HepG2 (cell line): Measurements from ENCODE around the gene PXYLP1. TPM values are rescaled to one million over a fixed set of nuclear protein-coding genes. Genes with fewer than 3 reads are reported as not detected.

Experiments
- ATAC-seq: fragments of 200-7000 bp; cut with Tn5 transposase; 3 replicates; pipeline ENCODE4 v1.9.1; 2020; ENCODE audit warnings: mild to moderate bottlenecking, moderate library complexity
- BruUV-seq: library from RNA; stranded (reverse); fragments of 400-500 nt; replicated peaks from 2 replicates; lab custom pipeline; 2021; lab: Mats Ljungman, UMichigan
- CTCF ChIA-PET: fragments of 300-600 bp; formaldehyde crosslinking; extraction: SDS; loops from one replicate; lab custom pipeline; 2021; ENCODE audit warnings: low total read pairs, inconsistent platforms, low intra/inter-chr PET ratio; lab: Yijun Ruan, JAX
- POLR2A ChIA-PET: fragments of 350-600 bp; sonication (Branson Sonifier 250); formaldehyde crosslinking; loops from one replicate; lab custom pipeline; 2020; ENCODE audit warnings: antibody characterized with exemption, inconsistent platforms; lab: Yijun Ruan, JAX
- DNase-seq: peaks from one replicate; pipeline ENCODE4 v3.0.0-alpha.2; 2015; ENCODE audit warnings: low spot score
- FAIRE-seq: peaks from 3 replicates; lab custom pipeline; 2011; peaks lifted over from hg19 to GRCh38; lab: Jason Lieb, UNC
- H2AFZ ChIP-seq: one replicate; pipeline ENCODE4 v1.6.1; 2011; ENCODE audit warnings: low read length, inconsistent platforms
- H3K27ac ChIP-seq: fragments of 300-600 bp; 3 replicates; pipeline ENCODE4 v1.8.0; 2011; ENCODE audit warnings: mixed run types, mild to moderate bottlenecking, mixed read lengths, low read length, inconsistent platforms; ENCODE audit not compliant: insufficient read depth; ENCODE audit errors: extremely low read length
- H3K27me3 ChIP-seq, 2 experiments: fragments of 200-600 bp in 1 of 2; 2 replicates in 1 of 2; 3 replicates in 1 of 2; pipeline versions ENCODE4 v1.6.0 to v1.8.0; 2011; ENCODE audit warnings: low read length in 2 of 2, mild to moderate bottlenecking in 2 of 2, moderate library complexity in 2 of 2, inconsistent platforms in 1 of 2; ENCODE audit not compliant: insufficient read depth in 2 of 2, control insufficient read depth in 1 of 2
- H3K36me3 ChIP-seq, 2 experiments: fragments of 200-600 bp in 1 of 2; replicated peaks in 1 of 2; 2 replicates in 1 of 2; 3 replicates in 1 of 2; pipeline versions ENCODE4 v1.5.1 to v1.8.0; 2011; ENCODE audit warnings: low read length in 2 of 2, inconsistent platforms in 1 of 2; ENCODE audit not compliant: insufficient read depth in 2 of 2, control insufficient read depth in 1 of 2
- H3K4me1 ChIP-seq: 2 replicates; pipeline ENCODE4 v1.5.1; 2012; ENCODE audit warnings: low read length, inconsistent platforms; ENCODE audit not compliant: insufficient read depth
- H3K4me2 ChIP-seq: 2 replicates; pipeline ENCODE4 v1.6.0; 2011; ENCODE audit warnings: low read depth, low read length, inconsistent platforms
- H3K4me3 ChIP-seq, 3 experiments: fragments of 200-600 bp in 1 of 3; sonication (generic), shearing (Covaris generic) in 1 of 3; replicated peaks in 1 of 3; 2 replicates each; pipeline ENCODE4 v1.5.1; 2011 to 2016; ENCODE audit warnings: low read length in 3 of 3, inconsistent platforms in 2 of 3, low read depth in 2 of 3, mild to moderate bottlenecking in 2 of 3, control low read depth in 1 of 3, mixed read lengths in 1 of 3; ENCODE audit not compliant: insufficient read depth in 1 of 3
- H3K79me2 ChIP-seq: one replicate; pipeline ENCODE4 v1.6.1; 2011; ENCODE audit warnings: low read length, inconsistent platforms; ENCODE audit not compliant: insufficient read depth
- H3K9ac ChIP-seq: 2 replicates; pipeline ENCODE4 v1.6.0; 2011; ENCODE audit warnings: mild to moderate bottlenecking, low read depth, low read length, inconsistent platforms; ENCODE audit not compliant: insufficient read depth
- H3K9me3 ChIP-seq: 2 replicates; pipeline ENCODE4 v1.5.1; 2012; ENCODE audit warnings: mild to moderate bottlenecking, low read length
- H4K20me1 ChIP-seq: 2 replicates; pipeline ENCODE4 v1.6.0; 2011; ENCODE audit warnings: inconsistent platforms, mild to moderate bottlenecking, low read length, moderate library complexity; ENCODE audit not compliant: insufficient read depth
- ETV6 ChIP-seq: sonication (generic); formaldehyde crosslinking; conservative IDR thresholded peaks from 2 replicates; pipeline ENCODE4 v1.4.0; 2020; ENCODE audit warnings: missing genetic modification reagents
- MEIS1 ChIP-seq: sonication (generic); formaldehyde crosslinking; IDR thresholded peaks from 2 replicates; pipeline ENCODE4 v1.9.0; 2021; ENCODE audit warnings: mild to moderate bottlenecking, missing genetic modification reagents, moderate library complexity, borderline replicate concordance
- REPIN1 ChIP-seq: sonication (generic); formaldehyde crosslinking; IDR thresholded peaks from 2 replicates; pipeline ENCODE4 v1.8.0; 2022; ENCODE audit warnings: missing genetic modification reagents, low read depth, mild to moderate bottlenecking, borderline replicate concordance
- SMARCC2 ChIP-seq: fragments of 450-650 bp; IDR thresholded peaks from 2 replicates; pipeline ENCODE4 v1.6.1; 2017; ENCODE audit warnings: antibody characterized with exemption, mild to moderate bottlenecking
- ZFP62 ChIP-seq: sonication (generic); formaldehyde crosslinking; IDR thresholded peaks from 2 replicates; pipeline ENCODE4 v1.4.0; 2020; ENCODE audit warnings: missing genetic modification reagents
- ZNF451 ChIP-seq: sonication (generic); formaldehyde crosslinking; IDR thresholded peaks from 2 replicates; pipeline ENCODE4 v1.5.0; 2020; ENCODE audit warnings: mild to moderate bottlenecking, missing genetic modification reagents
- ZNF605 ChIP-seq: sonication (generic); formaldehyde crosslinking; IDR thresholded peaks from 2 replicates; pipeline ENCODE4 v1.8.0; 2022; ENCODE audit warnings: mild to moderate bottlenecking, missing genetic modification reagents
- ZNF644 ChIP-seq: IDR thresholded peaks from 2 replicates; pipeline ENCODE4 v1.6.1; 2016; ENCODE audit warnings: low read depth
- whole genome bisulfite sequencing: methylation state at CpG from one replicate; pipeline ENCODE4 v1.1.6; 2017; ENCODE audit warnings: low lambda C conversion rate; 5-methylcytosine and 5-hydroxymethylcytosine counted together
- in situ Hi-C: cut with HindIII; loops from 2 replicates; pipeline ENCODE4 v1.10.0; 2017; ENCODE audit warnings: low pct_unique_long_range_greater_than_20kb; ENCODE audit not compliant: extremely low pct_ligation_motif_present
- intact Hi-C: fragments of 100-400 bp; cut with micrococcal nuclease; formaldehyde crosslinking; loops from one replicate; pipeline ENCODE4 v1.10.0; 2022; ENCODE audit not compliant: unreplicated experiment
- polyA plus RNA-seq, 8 experiments: library from polyadenylated mRNA; depleted of rRNA in 3 of 8; stranded (reverse) in 7 of 8; unstranded in 1 of 8; fragments of >200 nt; fragmentation: Illumina TruSeq in 4 of 8; extraction: Trizol in 4 of 8; gene quantifications; 2 replicates each; pipeline versions ENCODE4 v1.2.1 to v1.2.3, GENCODE V29; 2011 to 2016; ENCODE audit warnings: low read depth in 4 of 8, missing spikeins in 1 of 8, mixed read lengths in 1 of 8; ENCODE audit not compliant: insufficient read depth in 1 of 8
- total RNA-seq, 5 experiments: library from RNA; depleted of rRNA; stranded (reverse); fragments of >200 nt; fragmentation: Illumina TruSeq; extraction: Trizol; gene quantifications; 2 replicates each; pipeline ENCODE4 v1.2.3, GENCODE V29; 2016; ENCODE audit warnings: low read depth in 1 of 5
- TF ChIP-seq, protein P1 (sequence below): sonication (generic); formaldehyde crosslinking; IDR thresholded peaks from 2 replicates; pipeline ENCODE4 v1.4.0; 2020; ENCODE audit warnings: mild to moderate bottlenecking, missing genetic modification reagents
- TF ChIP-seq, protein P2 (sequence below): sonication (generic); formaldehyde crosslinking; IDR thresholded peaks from 2 replicates; pipeline ENCODE4 v1.4.0; 2020; ENCODE audit warnings: missing genetic modification reagents, mild to moderate bottlenecking, borderline replicate concordance

PXYLP1 gene
- total and polyA plus RNA-seq, 2 of the 13 experiments (the other 11 are each of a cell fraction or from before 2014, with no cell fraction given) = 4.9 to 8.1 TPM

DNA sequence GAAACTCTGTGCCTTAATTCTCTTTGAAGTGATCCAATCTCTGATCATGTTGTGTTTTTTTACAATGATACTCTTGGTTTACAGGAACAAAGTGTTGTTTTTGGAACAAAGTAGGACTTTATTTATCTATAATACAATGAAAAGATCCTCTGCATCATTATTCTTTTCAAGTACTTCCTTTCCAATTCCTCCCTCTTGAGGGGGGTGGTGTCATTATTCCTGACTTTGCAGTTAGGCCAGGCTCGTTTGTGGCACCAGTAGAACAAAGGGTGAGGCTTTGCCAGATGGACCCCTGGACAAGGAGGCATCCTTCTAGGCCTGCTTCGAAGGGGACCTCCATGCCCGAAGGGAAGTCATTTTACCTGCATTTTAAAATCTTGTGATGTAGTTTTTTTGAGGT, 95.0 kb downstream of the PXYLP1 start:
- no peak for FAIRE-seq
- intact Hi-C loops = no loop called here
- DNase-seq = no peak

More for the DNA sequence above, 95.0 kb downstream of the PXYLP1 start:
- ATAC-seq = no peak
- in situ Hi-C loops = no loop called here
- H3K27me3 ChIP-seq = no peaks in the 10 kb centered on the region
- no peak overlapping the region for H3K4me3 ChIP-seq
- H3K36me3 ChIP-seq = no peaks in the 10 kb centered on the region
- no peaks in the 10 kb centered on the region for H4K20me1 ChIP-seq
- H3K9me3 ChIP-seq = no peaks in the 10 kb centered on the region
- peaks cover 60% of the 10 kb centered on the region for H3K4me1 ChIP-seq
- H3K27ac ChIP-seq = no peak overlapping the region
- TF ChIP-seq SMARCC2 (no peak), ETV6 (CRISPR knock-in tag) (no peak), ZNF605 (CRISPR knock-in tag) (no peak), MEIS1 (no peak), ZNF644 (CRISPR knock-in tag) (no peak), ZFP62 (CRISPR knock-in tag) (no peak), ZNF451 (no peak), REPIN1 (CRISPR knock-in tag) (no peak)
- TF ChIP-seq, protein P1, sequence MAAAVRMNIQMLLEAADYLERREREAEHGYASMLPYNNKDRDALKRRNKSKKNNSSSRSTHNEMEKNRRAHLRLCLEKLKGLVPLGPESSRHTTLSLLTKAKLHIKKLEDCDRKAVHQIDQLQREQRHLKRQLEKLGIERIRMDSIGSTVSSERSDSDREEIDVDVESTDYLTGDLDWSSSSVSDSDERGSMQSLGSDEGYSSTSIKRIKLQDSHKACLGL (CRISPR knock-in tag) = no peak
- TF ChIP-seq, protein P2, sequence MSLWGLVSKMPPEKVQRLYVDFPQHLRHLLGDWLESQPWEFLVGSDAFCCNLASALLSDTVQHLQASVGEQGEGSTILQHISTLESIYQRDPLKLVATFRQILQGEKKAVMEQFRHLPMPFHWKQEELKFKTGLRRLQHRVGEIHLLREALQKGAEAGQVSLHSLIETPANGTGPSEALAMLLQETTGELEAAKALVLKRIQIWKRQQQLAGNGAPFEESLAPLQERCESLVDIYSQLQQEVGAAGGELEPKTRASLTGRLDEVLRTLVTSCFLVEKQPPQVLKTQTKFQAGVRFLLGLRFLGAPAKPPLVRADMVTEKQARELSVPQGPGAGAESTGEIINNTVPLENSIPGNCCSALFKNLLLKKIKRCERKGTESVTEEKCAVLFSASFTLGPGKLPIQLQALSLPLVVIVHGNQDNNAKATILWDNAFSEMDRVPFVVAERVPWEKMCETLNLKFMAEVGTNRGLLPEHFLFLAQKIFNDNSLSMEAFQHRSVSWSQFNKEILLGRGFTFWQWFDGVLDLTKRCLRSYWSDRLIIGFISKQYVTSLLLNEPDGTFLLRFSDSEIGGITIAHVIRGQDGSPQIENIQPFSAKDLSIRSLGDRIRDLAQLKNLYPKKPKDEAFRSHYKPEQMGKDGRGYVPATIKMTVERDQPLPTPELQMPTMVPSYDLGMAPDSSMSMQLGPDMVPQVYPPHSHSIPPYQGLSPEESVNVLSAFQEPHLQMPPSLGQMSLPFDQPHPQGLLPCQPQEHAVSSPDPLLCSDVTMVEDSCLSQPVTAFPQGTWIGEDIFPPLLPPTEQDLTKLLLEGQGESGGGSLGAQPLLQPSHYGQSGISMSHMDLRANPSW (CRISPR knock-in tag) = no peak
- H2AFZ ChIP-seq = no peak overlapping the region
- POLR2A ChIA-PET = interaction anchor here (0.9 kb wide), 2 partner anchors 15 to 74 kb away, joined by 3 read pairs; no protein-coding TSS in a partner anchor
- H3K9ac ChIP-seq = no peak overlapping the region
- 78% methylated on average over 3 of the region's 3 CpGs for WGBS
- H3K79me2 ChIP-seq = no peaks in the 10 kb centered on the region
- no peak overlapping the region for H3K4me2 ChIP-seq
- CTCF ChIA-PET = no interaction called here
- BruUV-seq = no TSS peak
